Activated CD4-positive, alpha-beta memory T cell treated with anti-CD3 and anti-CD28 coated beads for 36 hours (primary cell): ENCODE results near the gene PRELID3B. TPM values are rescaled to one million over a fixed set of nuclear protein-coding genes. Genes with fewer than 3 reads are reported as not detected.

ENCODE experiments used
- CTCF ChIA-PET: fragments of 350-600 bp; sonication (Branson Sonifier 250); formaldehyde crosslinking; loops from one replicate; lab custom pipeline; 2021; ENCODE audit warnings: antibody characterized with exemption, inconsistent platforms; lab: Charles Lee
- POLR2A ChIA-PET: fragments of 350-600 bp; sonication (Branson Sonifier 250); formaldehyde crosslinking; loops from one replicate; lab custom pipeline; 2021; ENCODE audit warnings: antibody characterized with exemption; lab: Charles Lee
- DNase-seq: peaks from one replicate; pipeline ENCODE4 v3.0.0-alpha.2; 2020
- H3K27ac Mint-ChIP-seq: one replicate; pipeline ENCODE4 v1.8.0; 2021; ENCODE audit warnings: mixed read lengths
- H3K27me3 Mint-ChIP-seq: one replicate; pipeline ENCODE4 v1.8.0; 2021; ENCODE audit warnings: mixed read lengths
- H3K36me3 Mint-ChIP-seq: one replicate; pipeline ENCODE4 v1.8.0; 2021; ENCODE audit warnings: mixed read lengths
- H3K4me1 Mint-ChIP-seq: one replicate; pipeline ENCODE4 v1.8.0; 2021; ENCODE audit warnings: low read depth, mixed read lengths
- H3K4me3 Mint-ChIP-seq: one replicate; pipeline ENCODE4 v1.8.0; 2021; ENCODE audit warnings: mild to moderate bottlenecking, mixed read lengths
- H3K9me3 Mint-ChIP-seq: one replicate; pipeline ENCODE4 v1.8.0; 2021; ENCODE audit warnings: mixed read lengths
- intact Hi-C: fragments of 100-400 bp; cut with micrococcal nuclease; formaldehyde crosslinking; loops from one replicate; pipeline ENCODE4 v1.15.1; 2023
- total RNA-seq, 2 experiments: library from RNA; stranded (reverse); gene quantifications; one replicate each; pipeline ENCODE4 v1.2.3, GENCODE V29; 2021

Gene PRELID3B
- 100 to 1,000 TPM; 148 to 151 TPM for total RNA-seq

DNA sequence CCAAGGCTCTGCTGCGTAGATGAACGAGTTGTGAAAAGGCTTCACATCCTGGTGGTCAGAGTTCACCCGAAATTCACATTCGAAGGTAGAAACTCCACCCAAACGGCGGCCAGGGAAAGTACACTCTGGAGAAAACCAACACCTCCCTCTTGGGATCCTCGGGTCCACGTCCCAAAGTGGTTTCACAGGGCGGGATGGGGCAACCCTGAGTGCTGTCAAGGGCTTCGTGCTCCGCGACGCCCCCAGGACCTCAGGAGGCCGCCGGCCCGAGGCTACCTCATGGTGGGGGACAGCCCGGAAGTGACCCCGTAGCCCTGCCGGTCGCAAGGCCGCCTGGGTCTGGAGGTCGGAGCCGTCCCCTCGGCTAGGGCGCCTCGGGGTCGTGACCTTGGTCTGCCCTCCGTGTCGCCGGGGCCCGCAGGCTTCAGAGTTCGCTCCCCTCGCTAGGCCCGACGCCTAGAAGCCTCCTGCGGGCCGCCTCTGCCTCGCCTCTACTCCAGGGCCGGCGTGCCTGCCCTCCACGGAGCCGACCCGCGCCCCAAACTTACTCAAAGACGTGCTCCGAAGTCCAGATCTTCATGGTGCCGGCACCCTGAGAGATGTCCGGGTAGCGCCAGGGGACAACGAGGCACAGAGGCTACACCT is at the start of gene PRELID3B:
PRELID3B (minus strand) TSS at position 636 of the 645 bp plus-strand sequence; CDS start at position 580, 56 bp downstream.
- Mint-ChIP-seq H3K36me3 (peaks cover 28% of the 10 kb centered on the region), H3K4me1 (peaks cover 55% of the 10 kb centered on the region), H3K9me3 (no peaks in the 10 kb centered on the region), H3K27ac (peak within 1 kb of the TSS; percentile 88), H3K27me3 (no peaks in the 10 kb centered on the region), H3K4me3 (peak within 1 kb of the TSS; percentile 92)
- ChIA-PET POLR2A (interaction anchor here (0.9 to 3.9 kb wide), 5 partner anchors 10 to 153 kb away, joined by 3 to 36 read pairs (median 5); partner anchors contain the start of gene ATP5F1E), CTCF (interaction anchor here (1.7 kb wide), 1 partner anchor 80 kb away, joined by 4 read pairs; no protein-coding TSS in a partner anchor)
- no peak for DNase-seq
- intact Hi-C loops, result loop anchor here (1.0 to 2.0 kb wide), 3 partner anchors 10 to 123 kb away; partner anchors contain the start of genes ATP5F1E and NELFCD

DNA sequence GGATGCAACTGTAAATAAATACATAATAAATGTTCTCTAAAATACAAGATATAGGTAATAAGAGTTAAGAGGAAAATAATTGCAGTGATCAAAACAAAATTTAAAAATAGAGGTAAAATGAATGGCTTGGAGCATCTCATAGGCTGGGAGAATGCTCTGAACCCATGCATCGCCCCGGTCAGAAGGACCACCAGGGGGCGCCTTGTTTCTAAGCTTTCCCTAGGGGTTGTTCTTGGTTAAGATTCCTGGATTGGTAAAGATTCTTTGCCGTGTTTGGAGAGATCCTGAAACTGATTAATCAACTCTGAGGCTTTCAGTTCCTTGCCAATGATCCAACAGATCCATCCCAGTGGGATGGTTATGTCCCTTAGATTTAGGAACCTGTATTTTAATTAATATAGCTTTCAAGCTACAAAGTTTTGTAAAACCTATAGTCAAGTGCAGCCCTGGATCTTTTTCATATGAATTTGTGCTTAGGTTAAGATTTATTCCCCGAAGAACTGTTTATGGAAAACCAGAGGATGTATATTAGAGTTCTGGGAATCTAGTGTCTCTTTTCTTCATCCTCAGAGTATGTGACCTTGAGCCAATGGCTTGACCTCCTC is 45.3 kb upstream of the PRELID3B start:
- H3K4me1 Mint-ChIP-seq, result peaks cover 4% of the 10 kb centered on the region
- intact Hi-C loops, result loop anchor here (1.0 to 10.0 kb wide), 4 partner anchors 74 to 317 kb away; partner anchors contain the start of gene ZNF831
- peak; percentile 89 for DNase-seq
- CTCF ChIA-PET, result interaction anchor here (0.6 to 8.6 kb wide), 58 partner anchors 8 to 434 kb away, joined by 3 to 302 read pairs (median 7); partner anchors contain the start of gene ATP5F1E
- POLR2A ChIA-PET, result interaction anchor here (0.7 to 1.4 kb wide), 2 partner anchors 118 to 120 kb away, joined by 4 to 5 read pairs; no protein-coding TSS in a partner anchor
- no peak overlapping the region for H3K27ac Mint-ChIP-seq
- no peaks in the 10 kb centered on the region for H3K9me3 Mint-ChIP-seq
- H3K4me3 Mint-ChIP-seq, result no peak overlapping the region
- H3K27me3 Mint-ChIP-seq, result no peaks in the 10 kb centered on the region
- no peaks in the 10 kb centered on the region for H3K36me3 Mint-ChIP-seq

GRCh38 chr20:59086923-59087322 is 44.3 kb upstream of the PRELID3B start:
- Mint-ChIP-seq H3K36me3 (no peaks in the 10 kb centered on the region), H3K9me3 (no peaks in the 10 kb centered on the region), H3K27me3 (no peaks in the 10 kb centered on the region), H3K27ac (no peak overlapping the region), H3K4me3 (no peak overlapping the region), H3K4me1 (peaks cover 4% of the 10 kb centered on the region)
- DNase-seq, result no peak
- ChIA-PET CTCF (interaction anchor here (1.0 to 8.6 kb wide), 34 partner anchors 11 to 317 kb away, joined by 3 to 302 read pairs (median 8); no protein-coding TSS in a partner anchor), POLR2A (no interaction called here)
- intact Hi-C loops, result loop anchor here (5.0 to 10.0 kb wide), 2 partner anchors 75 to 318 kb away; partner anchors contain the start of gene ZNF831

- POLR2A ChIA-PET, result no interaction called here
- CTCF ChIA-PET, result interaction anchor here (0.7 to 8.6 kb wide), 3 partner anchors 30 to 138 kb away, joined by 3 to 302 read pairs (median 3); no protein-coding TSS in a partner anchor
- Mint-ChIP-seq H3K4me1 (peaks cover 4% of the 10 kb centered on the region), H3K27ac (no peak overlapping the region), H3K27me3 (peaks cover 4% of the 10 kb centered on the region), H3K4me3 (no peak overlapping the region), H3K9me3 (no peaks in the 10 kb centered on the region), H3K36me3 (no peaks in the 10 kb centered on the region)
- DNase-seq, result no peak
- intact Hi-C loops, result loop anchor here (10.0 kb wide), 1 partner anchor 321 kb away; no protein-coding TSS in a partner anchor
These were observed 41.7 kb upstream of the PRELID3B start for GRCh38 chr20:59084041-59084850.

DNA sequence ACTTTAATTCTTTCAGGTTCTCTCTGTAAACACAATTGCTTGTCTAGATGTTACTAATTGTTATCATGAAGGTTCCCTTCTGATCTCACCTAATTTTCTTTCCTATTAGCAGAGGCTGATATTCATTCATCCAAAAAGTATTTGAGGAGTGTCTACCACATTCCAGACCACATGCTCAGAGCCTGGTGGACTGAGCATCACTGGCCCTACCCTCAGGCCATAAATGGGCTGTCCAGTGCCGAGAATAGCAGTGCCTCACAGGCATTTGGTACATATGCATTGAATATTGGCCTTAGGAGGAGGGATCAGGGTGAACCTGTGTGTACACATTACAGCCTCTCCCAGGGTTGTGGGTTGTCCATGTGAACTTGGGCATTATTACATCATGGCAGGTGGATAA is 40.4 kb upstream of the PRELID3B start:
- intact Hi-C loops, result loop anchor here (10.0 kb wide), 1 partner anchor 322 kb away; no protein-coding TSS in a partner anchor
- DNase-seq, result no peak
- ChIA-PET POLR2A (no interaction called here), CTCF (interaction anchor here (1.0 to 8.6 kb wide), 6 partner anchors 8 to 130 kb away, joined by 3 to 302 read pairs (median 5); no protein-coding TSS in a partner anchor)
- H3K9me3 Mint-ChIP-seq, result no peaks in the 10 kb centered on the region
- H3K36me3 Mint-ChIP-seq, result no peaks in the 10 kb centered on the region
- H3K4me1 Mint-ChIP-seq, result peaks cover 7% of the 10 kb centered on the region
- H3K4me3 Mint-ChIP-seq, result no peak overlapping the region
- no peak overlapping the region for H3K27ac Mint-ChIP-seq
- peaks cover 6% of the 10 kb centered on the region for H3K27me3 Mint-ChIP-seq

GRCh38 chr20:59082077-59082740 is 39.6 kb upstream of the PRELID3B start:
- CTCF ChIA-PET, result interaction anchor here (0.6 to 8.6 kb wide), 7 partner anchors 8 to 212 kb away, joined by 3 to 302 read pairs (median 5); no protein-coding TSS in a partner anchor
- intact Hi-C loops, result loop anchor here (10.0 kb wide), 1 partner anchor 323 kb away; no protein-coding TSS in a partner anchor
- Mint-ChIP-seq H3K4me1 (peaks cover 11% of the 10 kb centered on the region), H3K36me3 (no peaks in the 10 kb centered on the region), H3K4me3 (no peak overlapping the region), H3K27me3 (peaks cover 7% of the 10 kb centered on the region), H3K27ac (no peak overlapping the region), H3K9me3 (no peaks in the 10 kb centered on the region)
- POLR2A ChIA-PET, result no interaction called here
- DNase-seq, result no peak

GRCh38 chr20:59081036-59081435 is 38.5 kb upstream of the PRELID3B start:
- CTCF ChIA-PET, result interaction anchor here (2.2 kb wide), 1 partner anchor 127 kb away, joined by 9 read pairs; no protein-coding TSS in a partner anchor

DNA sequence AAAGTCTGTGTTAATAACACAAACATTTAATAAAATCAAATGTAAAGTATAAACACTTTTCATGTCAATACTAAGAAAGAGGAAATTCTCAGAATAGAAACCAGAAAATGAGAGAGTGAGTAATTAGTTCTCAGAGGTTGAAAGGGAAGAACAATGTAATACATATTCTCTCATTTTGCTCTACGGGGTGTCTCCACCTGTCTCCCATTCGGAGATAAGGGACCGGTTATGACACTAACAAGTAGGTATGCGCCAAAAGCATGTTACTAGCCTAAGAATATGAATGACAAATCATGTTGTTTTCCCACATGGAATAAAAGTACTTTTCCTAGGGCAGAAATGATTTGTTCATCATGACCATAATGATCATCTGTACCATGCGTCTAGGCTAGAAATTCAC is 35.6 kb upstream of the PRELID3B start:
- intact Hi-C loops, result no loop called here
- no peaks in the 10 kb centered on the region for H3K9me3 Mint-ChIP-seq
- no peak overlapping the region for H3K4me3 Mint-ChIP-seq
- CTCF ChIA-PET, result no interaction called here
- H3K4me1 Mint-ChIP-seq, result peaks cover 45% of the 10 kb centered on the region
- H3K27me3 Mint-ChIP-seq, result peaks cover 23% of the 10 kb centered on the region
- DNase-seq, result no peak
- POLR2A ChIA-PET, result no interaction called here
- H3K36me3 Mint-ChIP-seq, result no peaks in the 10 kb centered on the region
- no peak overlapping the region for H3K27ac Mint-ChIP-seq

More at GRCh38 chr20:59081036-59081435, 38.5 kb upstream of the PRELID3B start:
- Mint-ChIP-seq H3K4me3 (no peak overlapping the region), H3K36me3 (no peaks in the 10 kb centered on the region), H3K4me1 (peaks cover 20% of the 10 kb centered on the region), H3K27ac (no peak overlapping the region), H3K27me3 (peaks cover 9% of the 10 kb centered on the region), H3K9me3 (no peaks in the 10 kb centered on the region)
- no peak for DNase-seq
- intact Hi-C loops, result loop anchor here (10.0 kb wide), 1 partner anchor 324 kb away; no protein-coding TSS in a partner anchor
- POLR2A ChIA-PET, result no interaction called here

DNA sequence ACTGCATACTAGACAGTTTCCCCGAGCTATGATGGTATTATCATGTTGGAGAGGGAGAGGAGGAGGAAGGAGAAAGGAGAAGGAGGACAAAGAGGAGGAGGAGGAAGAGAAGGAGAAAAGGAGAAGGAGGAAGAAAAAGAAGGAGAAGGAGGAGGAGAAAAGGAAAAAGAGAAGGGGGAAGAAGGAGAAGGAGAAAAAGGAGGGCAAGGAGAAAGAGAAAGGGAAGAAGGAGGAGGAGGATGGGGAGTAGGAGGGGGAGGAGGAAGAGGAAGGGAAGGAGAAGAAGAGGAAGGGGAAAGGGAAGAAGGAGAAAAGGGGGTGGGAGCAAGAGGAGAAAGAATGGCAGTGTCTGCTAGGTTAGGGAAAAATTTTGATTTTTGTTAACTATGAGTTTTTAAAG is 35.1 kb upstream of the PRELID3B start:
- peaks cover 27% of the 10 kb centered on the region for H3K27me3 Mint-ChIP-seq
- ChIA-PET CTCF (interaction anchor here (0.6 kb wide), 1 partner anchor 34 kb away, joined by 3 read pairs; no protein-coding TSS in a partner anchor), POLR2A (no interaction called here)
- DNase-seq, result no peak
- H3K36me3 Mint-ChIP-seq, result no peaks in the 10 kb centered on the region
- intact Hi-C loops, result no loop called here
- H3K4me3 Mint-ChIP-seq, result no peak overlapping the region
- H3K27ac Mint-ChIP-seq, result no peak overlapping the region
- H3K9me3 Mint-ChIP-seq, result no peaks in the 10 kb centered on the region
- peaks cover 45% of the 10 kb centered on the region for H3K4me1 Mint-ChIP-seq

DNA sequence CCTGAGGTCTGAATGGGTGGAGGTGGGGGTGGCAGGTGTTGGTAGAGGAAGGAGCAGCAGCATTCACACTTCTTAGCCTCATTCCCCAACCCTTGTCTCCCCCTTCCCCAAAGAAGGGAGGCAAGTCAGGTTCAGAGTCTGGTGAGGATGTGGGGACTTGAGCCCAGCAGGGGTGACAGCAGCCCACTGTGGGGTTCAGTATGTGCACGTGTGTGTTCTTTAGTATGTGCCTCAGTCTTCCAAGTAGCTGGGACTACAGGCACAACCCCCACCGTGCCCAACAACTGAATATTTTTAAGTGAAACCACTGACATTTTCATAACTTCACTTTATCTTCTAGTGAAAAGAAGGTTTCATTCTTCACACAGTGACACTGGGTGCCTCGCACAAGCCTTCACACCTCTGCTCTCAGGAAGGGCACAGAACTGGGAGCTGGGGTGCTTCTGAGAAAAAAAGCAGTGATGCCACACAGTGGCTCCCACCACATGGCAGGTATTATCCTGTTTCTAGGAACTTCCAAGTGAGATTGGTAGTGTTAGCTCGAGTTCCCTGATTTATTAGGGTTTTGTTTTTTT is 33.4 kb upstream of the PRELID3B start:
- Mint-ChIP-seq H3K4me3 (no peak overlapping the region), H3K36me3 (no peaks in the 10 kb centered on the region), H3K27ac (no peak overlapping the region), H3K4me1 (peaks cover 47% of the 10 kb centered on the region), H3K27me3 (peaks cover 31% of the 10 kb centered on the region), H3K9me3 (no peaks in the 10 kb centered on the region)
- DNase-seq, result peak; percentile 38
- CTCF ChIA-PET, result interaction anchor here (0.6 to 1.8 kb wide), 4 partner anchors 12 to 133 kb away, joined by 3 to 8 read pairs (median 4); no protein-coding TSS in a partner anchor
- intact Hi-C loops, result no loop called here
- POLR2A ChIA-PET, result no interaction called here
